ENCODE data around the gene SERPINB11.
"Not testable (repeated sequence)": the region's sequence is repeated elsewhere in the genome, so short reads cannot be mapped to it uniquely, and the experiment has no call there.

SERPINB11 gene

GRCh38 chr18:63731215-63731614 is 28.5 kb downstream of the SERPINB11 start:
- DNase-seq, result no peak

DNA sequence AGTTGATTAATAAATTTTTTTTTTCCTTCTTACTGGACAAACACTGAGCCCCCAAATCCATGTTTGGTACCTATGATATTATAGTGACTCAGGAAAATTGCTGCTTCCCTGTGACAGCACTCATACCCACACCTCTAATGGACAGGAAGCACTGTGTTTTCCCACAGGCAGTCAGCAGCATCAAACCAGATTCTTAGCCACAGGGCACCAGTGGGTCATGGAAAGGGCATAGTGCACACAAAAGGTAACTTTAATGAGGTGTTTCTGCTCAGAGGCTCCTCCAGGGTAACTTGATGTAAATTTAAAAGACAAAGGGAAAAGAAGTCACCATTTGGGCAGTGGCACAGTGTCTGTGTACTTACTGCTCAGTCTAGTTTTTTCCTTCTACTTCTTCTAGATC is 34.1 kb downstream of the SERPINB11 start:
- DNase-seq, result no peak

DNA sequence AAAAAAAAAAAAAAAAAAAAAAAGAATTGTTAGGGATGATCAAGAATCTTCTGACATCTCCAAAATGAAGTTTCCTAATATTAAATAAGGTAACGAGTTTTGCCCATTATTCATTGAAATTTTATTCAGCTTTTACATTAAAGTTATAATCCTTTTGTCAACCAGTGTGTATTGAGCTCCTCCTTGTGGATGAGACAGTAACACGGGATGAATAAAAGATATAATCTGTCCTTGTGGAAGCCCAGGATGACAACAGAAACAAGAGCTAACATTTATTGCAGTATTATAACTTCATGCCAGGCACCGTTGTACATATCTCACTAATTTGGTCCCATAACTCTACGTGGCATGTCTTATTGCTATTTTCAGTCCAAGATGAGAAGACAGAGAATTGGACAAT is 39.0 kb downstream of the SERPINB11 start:
- no peak for DNase-seq

GRCh38 chr18:63747006-63747405 is 44.2 kb downstream of the SERPINB11 start:
- DNase-seq, result no peak

- no peak for DNase-seq
Observed at GRCh38 chr18:63749489-63749888, 46.7 kb downstream of the SERPINB11 start.

DNA sequence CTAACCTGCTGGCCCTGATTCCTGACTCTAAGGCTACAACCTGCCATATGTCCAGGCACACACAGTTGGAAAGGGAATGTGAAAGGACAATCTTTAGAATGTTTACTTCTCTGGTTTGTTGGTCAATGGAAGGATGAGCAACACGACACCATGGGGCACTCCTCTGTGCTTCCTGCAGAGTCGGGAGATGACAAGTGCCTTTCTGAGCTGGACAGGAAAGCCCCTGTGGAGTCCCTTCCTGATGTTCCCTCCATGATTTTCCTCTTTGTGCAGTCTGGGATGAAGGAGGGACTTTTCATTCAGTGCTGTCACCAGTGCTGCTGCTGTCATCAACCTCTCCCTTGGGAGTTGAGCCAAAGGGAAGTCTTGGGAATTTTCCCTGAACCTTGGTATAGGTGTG is 49.9 kb downstream of the SERPINB11 start:
- DNase-seq, result no peak

DNA sequence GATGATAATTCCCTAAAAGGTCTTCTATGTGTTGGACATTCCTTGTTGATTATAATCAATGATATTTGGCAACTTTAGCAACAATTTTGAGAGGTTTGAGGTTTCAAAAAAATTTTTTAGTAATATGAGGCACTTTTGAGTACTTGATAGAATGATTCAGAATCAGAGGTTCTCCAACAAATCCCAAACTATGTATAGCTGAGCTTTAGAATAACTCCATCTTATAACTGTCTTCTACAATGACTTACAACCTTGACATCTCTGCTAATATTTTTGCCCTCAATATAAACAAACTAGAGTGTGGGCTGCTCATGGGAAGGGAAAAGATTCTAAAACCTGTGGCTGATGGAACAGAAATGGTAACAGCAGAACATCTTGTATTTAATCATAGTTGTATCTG is 50.9 kb downstream of the SERPINB11 start:
- DNase-seq, result no peak

DNA sequence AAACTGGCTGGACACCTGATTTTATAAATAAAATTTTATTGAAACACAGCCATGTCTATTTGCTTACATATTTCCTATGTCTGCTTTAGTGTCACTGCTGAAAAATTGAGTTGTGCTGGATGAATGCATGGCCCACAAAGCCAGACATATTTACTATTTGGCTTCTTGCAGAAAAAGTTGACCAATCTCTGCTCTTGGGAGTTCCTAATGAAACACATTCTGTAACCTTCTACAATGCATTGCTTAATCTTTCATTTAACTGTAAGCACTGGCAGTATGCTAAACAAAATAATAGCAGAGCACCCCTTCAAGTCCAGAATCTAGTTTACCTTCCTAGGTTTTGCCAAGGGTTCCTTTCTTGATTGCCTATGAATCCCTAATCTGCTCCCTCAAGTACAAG is 54.8 kb downstream of the SERPINB11 start:
- no peak for DNase-seq

GRCh38 chr18:63758615-63759240 is 56.0 kb downstream of the SERPINB11 start:
- no peak for DNase-seq

GRCh38 chr18:63759786-63760185 is 57.0 kb downstream of the SERPINB11 start:
- DNase-seq, result not testable (repeated sequence)

DNA sequence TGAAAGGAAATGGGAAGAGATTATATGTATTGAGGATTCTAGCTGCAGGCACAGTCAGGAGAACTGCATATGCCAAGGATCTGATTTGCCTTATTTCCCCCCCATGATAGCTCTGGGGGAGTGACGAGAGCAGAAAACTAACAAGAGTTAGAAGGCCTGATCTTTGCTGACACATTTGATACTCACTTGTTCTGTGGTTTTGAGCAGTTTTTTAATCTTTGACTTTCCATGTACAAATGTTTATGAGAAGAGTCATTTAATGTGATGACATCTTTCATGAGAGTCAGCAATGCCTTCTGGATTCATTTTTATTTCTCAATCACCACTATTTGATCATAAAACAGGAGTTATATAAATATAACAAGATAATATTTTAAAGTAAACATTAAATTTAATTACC is 59.8 kb downstream of the SERPINB11 start:
- no peak for DNase-seq

DNA sequence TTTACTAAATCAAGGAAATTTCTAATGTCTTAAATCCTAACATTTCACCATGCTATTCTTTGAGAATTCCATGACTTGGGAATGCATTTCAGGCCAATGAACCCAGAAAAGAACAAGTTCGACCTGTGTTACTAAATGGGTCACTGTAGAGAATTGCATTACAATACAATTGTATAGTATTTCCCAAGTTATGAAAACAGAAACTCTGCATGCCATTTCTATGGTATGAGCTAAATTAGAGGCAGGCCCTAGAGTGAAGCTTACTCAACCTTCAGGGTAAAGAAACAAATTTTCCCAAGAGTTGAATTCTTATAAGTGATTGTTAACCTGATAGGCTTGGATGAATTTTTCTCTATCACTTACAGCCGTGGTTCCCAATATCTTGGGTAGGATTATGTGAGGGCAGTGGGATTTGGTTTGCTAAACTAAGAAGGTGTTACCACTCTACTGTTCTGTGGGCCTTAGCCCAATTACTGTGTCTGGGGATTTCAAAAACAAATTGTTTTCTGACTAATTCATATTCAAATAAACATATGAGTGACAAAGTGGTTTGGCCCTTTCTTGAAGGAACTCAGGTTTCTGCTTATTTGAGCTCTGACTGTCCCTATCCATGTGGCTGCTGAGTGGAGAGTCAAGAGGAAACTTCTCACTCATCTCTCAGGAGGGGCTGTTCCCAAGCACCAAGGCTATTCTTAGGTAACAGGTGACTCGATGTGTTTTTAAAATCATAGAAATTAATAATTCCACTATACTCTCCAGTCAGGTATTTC is 61.3 kb downstream of the SERPINB11 start:
- no peak for DNase-seq

GRCh38 chr18:63765837-63766236 is 63.1 kb downstream of the SERPINB11 start:
- DNase-seq, result no peak

All from activated naive CD4-positive, alpha-beta T cell treated with anti-CD3 and anti-CD28 coated beads, Interleukin-2, amount 50 U/mL, for 16 hours (primary cell).